Activated naive CD4-positive, alpha-beta T cell treated with anti-CD3 and anti-CD28 coated beads, Interleukin-2, amount 10 ng/mL, durations not matched to agents 5 hours and 36 hours (primary cell): Measurements from ENCODE around the gene MAP2K3. TPM values are rescaled to one million over a fixed set of nuclear protein-coding genes. Genes with fewer than 3 reads are reported as not detected.

ENCODE experiments used
- total RNA-seq, 2 experiments: library from RNA; stranded (reverse); gene quantifications; one replicate each; pipeline ENCODE4 v1.2.3, GENCODE V29; 2021

The MAP2K3 gene
- 10 to 100 TPM; 60.4 to 64.4 TPM for total RNA-seq

DNA sequence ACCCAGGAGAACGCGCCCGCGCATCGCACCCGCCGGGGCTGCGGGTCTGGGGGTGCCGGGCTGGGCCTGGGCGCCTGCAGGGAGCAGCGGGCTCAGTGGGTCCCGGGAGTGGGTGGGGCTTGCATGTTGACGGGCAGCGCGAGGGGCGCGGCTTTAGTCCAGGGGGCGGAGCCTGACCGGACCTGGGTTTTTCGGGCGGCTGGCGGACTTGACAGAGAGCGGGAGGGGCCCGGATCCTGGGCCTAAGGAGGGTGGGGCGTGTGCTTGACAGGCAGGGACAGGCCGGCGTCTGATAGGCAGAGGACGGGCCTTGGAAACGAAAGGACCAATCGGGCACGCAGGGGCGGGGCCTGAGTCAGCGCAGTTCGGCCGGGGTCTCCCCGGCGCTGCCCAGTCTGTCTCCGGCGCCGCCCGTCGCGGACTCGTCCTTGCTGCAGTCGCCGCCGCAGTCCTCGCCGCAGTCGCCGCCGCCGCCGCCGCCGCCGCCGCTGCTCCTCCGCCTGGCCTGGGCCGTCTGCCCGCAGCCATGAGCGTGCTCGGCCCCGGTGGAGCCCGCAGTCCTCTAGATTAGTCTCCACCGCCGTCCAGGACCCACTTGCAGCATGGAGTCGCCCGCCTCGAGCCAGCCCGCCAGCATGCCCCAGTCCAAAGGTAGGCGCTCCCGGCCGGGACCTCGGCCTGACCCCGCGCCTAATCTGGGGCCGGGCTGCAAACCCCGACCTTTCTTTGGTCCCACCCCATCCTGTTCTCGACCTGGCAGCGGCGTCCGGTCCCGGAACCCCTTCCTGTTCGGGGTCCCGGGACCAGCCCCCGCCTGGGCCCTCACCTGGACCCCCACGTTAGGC lies at the start of gene MAP2K3:
Gene MAP2K3, plus strand, starts transcription at position 393 of the 845 bp plus-strand sequence. Its CDS starts 210 bp downstream, at position 603.

DNA sequence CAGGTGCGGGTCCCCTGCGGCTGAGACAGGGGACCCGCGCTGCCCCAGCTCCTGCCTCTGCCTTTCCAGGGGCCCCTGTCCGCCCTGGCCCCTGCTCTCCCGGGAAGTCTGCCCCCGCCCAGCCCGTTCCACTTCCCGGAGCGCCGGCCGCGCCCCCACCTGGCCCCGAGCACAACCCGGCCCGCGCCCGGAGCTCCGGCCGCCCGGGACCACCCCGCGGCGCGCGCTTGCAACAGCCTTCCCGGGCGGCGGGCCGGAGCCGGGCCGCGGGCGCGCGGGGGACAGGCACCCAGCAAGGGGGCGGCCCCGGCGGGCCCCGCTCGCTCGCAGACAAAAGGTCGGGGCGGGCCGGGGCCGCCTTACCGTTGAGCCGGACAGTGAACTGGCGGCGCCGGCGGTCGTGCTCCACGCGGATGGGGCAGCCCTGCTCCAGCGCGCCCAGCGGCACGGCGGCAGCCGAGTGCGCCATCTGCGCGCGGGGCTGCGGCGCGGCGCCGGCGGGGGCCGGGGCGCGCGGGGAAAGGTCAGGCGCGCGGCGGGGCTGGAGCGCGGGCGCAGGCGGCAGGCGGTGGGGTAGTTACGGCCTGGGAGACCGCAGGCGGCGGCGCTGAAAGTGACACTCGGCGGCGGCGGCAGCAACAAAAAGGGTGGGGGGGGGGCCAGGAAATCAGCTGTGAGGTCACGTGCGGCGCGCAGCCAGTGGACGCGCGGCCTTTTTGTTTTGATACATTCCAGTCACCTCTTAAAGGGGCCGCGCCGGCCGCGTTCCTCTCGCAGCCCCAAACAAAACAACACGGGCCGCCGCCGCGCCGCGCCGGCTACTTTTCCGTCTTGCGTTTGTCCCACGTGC lies 31.5 kb upstream of the MAP2K3 start, which contains the start of gene NATD1:
Gene NATD1, minus strand, starts transcription at position 615 of the 850 bp plus-strand sequence. Its CDS starts 146 bp downstream, at position 469.

Other genes starting within 250 kb of the MAP2K3 start
- 100 to 1,000 TPM; 151 to 156 TPM for gene USP22, start 241.7 kb upstream of the MAP2K3 start, total RNA-seq
- gene DHRS7B, start 157.7 kb upstream of the MAP2K3 start, total RNA-seq, result 10 to 100 TPM; 11.5 to 13.5 TPM
- gene TMEM11, start 70.5 kb upstream of the MAP2K3 start, total RNA-seq, result 10 to 100 TPM; 20.3 to 21.2 TPM
- 1 to 10 TPM; 7.2 to 7.5 TPM for gene NATD1, start 31.3 kb upstream of the MAP2K3 start, total RNA-seq
- gene KCNJ12, start 91.6 kb downstream of the MAP2K3 start, total RNA-seq, result under 1 TPM in 1 of 2 experiments, not detected in 1; 0.05 TPM